Caco-2 (cell line): ENCODE data around the gene SDK2. TPM values are rescaled to one million over a fixed set of nuclear protein-coding genes. Genes with fewer than 3 reads are reported as not detected.

Experiments
- BruUV-seq: library from RNA; stranded (reverse); fragments of 400-500 nt; replicated peaks from 2 replicates; lab custom pipeline; 2021; lab: Mats Ljungman, UMichigan
- CTCF ChIA-PET: fragments of 300-600 bp; sonication (Branson Sonifier 250); formaldehyde crosslinking; loops from one replicate; lab custom pipeline; 2022; ENCODE audit warnings: antibody characterized with exemption; lab: Charles Lee
- POLR2A ChIA-PET: fragments of 300-600 bp; sonication (Branson Sonifier 250); formaldehyde crosslinking; loops from one replicate; lab custom pipeline; 2022; ENCODE audit warnings: antibody characterized with exemption; lab: Charles Lee
- DNase-seq, 2 experiments: peaks; one replicate each; pipeline versions ENCODE4 v3.0.0 to v3.0.0-alpha.2; 2020 to 2022
- H3K27me3 ChIP-seq: replicated peaks from 2 replicates; pipeline ENCODE4 v1.6.0; 2011; ENCODE audit warnings: low read length; ENCODE audit not compliant: control insufficient read depth, insufficient read depth
- H3K36me3 ChIP-seq: 2 replicates; pipeline ENCODE4 v1.5.1; 2011; ENCODE audit warnings: low read length; ENCODE audit not compliant: control insufficient read depth, insufficient read depth
- H3K4me1 ChIP-seq: fragments of 250-450 bp; sonication (Bioruptor Pico); 2 replicates; pipeline ENCODE4 v1.5.1; 2020; ENCODE audit warnings: mild to moderate bottlenecking
- H3K4me3 ChIP-seq: 2 replicates; pipeline ENCODE4 v1.5.1; 2011; ENCODE audit warnings: low read depth, mild to moderate bottlenecking, control low read depth, low read length
- H3K9me3 ChIP-seq: fragments of 250-450 bp; sonication (Bioruptor Pico); 2 replicates; pipeline ENCODE4 v1.5.1; 2020; ENCODE audit warnings: mild to moderate bottlenecking, moderate library complexity
- H3K27ac Mint-ChIP-seq: one replicate; pipeline ENCODE4 v1.8.0; 2022; ENCODE audit warnings: mixed read lengths; ENCODE audit not compliant: unreplicated experiment
- H3K27me3 Mint-ChIP-seq: one replicate; pipeline ENCODE4 v1.8.0; 2022; ENCODE audit warnings: mixed read lengths; ENCODE audit not compliant: insufficient read depth, unreplicated experiment
- H3K36me3 Mint-ChIP-seq: one replicate; pipeline ENCODE4 v1.8.0; 2022; ENCODE audit warnings: mild to moderate bottlenecking, mixed read lengths; ENCODE audit not compliant: insufficient read depth, unreplicated experiment
- H3K4me1 Mint-ChIP-seq: one replicate; pipeline ENCODE4 v1.8.0; 2022; ENCODE audit warnings: low read depth, mixed read lengths; ENCODE audit not compliant: unreplicated experiment
- H3K4me3 Mint-ChIP-seq: one replicate; pipeline ENCODE4 v1.8.0; 2022; ENCODE audit warnings: mild to moderate bottlenecking, moderate library complexity, mixed read lengths; ENCODE audit not compliant: unreplicated experiment
- H3K9me3 Mint-ChIP-seq: one replicate; pipeline ENCODE4 v1.8.0; 2022; ENCODE audit warnings: mixed read lengths; ENCODE audit not compliant: unreplicated experiment
- intact Hi-C: fragments of 100-400 bp; cut with micrococcal nuclease; formaldehyde crosslinking; loops from one replicate; pipeline ENCODE4 v1.10.0; 2022; ENCODE audit not compliant: unreplicated experiment
- total RNA-seq: library from RNA; stranded (reverse); gene quantifications from 2 replicates; pipeline ENCODE4 v1.2.3, GENCODE V29; 2022
- TF ChIP-seq, protein P1 (sequence below), 2 experiments: fragments of 200-600 bp in 1 of 2; IDR thresholded peaks; 1 replicate in 1 of 2; 2 replicates in 1 of 2; pipeline versions ENCODE4 v1.5.1 to v1.8.0; 2011 to 2022; ENCODE audit warnings: antibody characterized with exemption in 1 of 2, control low read depth in 1 of 2, inconsistent platforms in 1 of 2, low read depth in 1 of 2, low read length in 1 of 2, mild to moderate bottlenecking in 1 of 2, moderate library complexity in 1 of 2; ENCODE audit not compliant: insufficient read depth in 1 of 2, severe bottlenecking in 1 of 2, unreplicated experiment in 1 of 2

SDK2 gene
- total RNA-seq, 1 experiment from 2014 or later: 0.09 TPM

DNA sequence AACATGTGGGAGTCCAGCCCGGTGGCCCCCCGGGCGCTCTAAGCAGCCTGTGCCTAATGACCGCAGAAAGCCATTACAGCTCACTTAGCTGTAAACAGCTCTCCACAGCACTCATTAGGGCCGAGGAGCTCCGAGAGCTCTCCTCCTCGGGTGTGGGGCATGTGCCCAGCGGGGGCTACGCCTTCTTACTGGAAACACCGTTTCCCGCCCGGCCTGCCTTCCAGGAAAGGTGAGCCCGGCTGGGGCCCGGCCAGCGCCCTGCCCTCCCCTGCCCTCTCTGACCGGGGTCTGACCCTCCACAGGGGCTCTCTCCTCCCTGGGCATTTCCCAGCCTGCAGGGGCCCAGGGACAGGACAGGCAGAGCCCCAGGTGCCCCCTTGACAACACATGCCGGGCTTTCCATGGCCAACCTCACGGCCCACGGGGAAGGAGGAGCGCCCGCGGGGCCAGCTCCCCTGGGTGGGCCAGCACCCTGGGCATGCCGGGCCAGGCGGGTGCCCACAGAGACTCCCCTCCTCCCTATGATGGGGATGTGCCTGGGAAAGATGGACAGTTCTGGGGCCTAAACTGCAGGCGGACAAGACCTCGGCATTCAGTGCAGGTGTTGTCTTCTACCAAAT is 72.6 kb downstream of the SDK2 start:
- no peak for DNase-seq
- Mint-ChIP-seq H3K27ac (no peak overlapping the region), H3K27me3 (peaks cover 29% of the 10 kb centered on the region), H3K9me3 (no peaks in the 10 kb centered on the region), H3K4me3 (no peak overlapping the region), H3K4me1 (no peaks in the 10 kb centered on the region), H3K36me3 (no peaks in the 10 kb centered on the region)
- ChIA-PET POLR2A (no interaction called here), CTCF (no interaction called here)
- TF ChIP-seq, protein P1, sequence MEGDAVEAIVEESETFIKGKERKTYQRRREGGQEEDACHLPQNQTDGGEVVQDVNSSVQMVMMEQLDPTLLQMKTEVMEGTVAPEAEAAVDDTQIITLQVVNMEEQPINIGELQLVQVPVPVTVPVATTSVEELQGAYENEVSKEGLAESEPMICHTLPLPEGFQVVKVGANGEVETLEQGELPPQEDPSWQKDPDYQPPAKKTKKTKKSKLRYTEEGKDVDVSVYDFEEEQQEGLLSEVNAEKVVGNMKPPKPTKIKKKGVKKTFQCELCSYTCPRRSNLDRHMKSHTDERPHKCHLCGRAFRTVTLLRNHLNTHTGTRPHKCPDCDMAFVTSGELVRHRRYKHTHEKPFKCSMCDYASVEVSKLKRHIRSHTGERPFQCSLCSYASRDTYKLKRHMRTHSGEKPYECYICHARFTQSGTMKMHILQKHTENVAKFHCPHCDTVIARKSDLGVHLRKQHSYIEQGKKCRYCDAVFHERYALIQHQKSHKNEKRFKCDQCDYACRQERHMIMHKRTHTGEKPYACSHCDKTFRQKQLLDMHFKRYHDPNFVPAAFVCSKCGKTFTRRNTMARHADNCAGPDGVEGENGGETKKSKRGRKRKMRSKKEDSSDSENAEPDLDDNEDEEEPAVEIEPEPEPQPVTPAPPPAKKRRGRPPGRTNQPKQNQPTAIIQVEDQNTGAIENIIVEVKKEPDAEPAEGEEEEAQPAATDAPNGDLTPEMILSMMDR (IDR thresholded peaks at IDR 0.05; ENCODE audit: insufficient read depth in 1 of 2, low read depth in 1 of 2, low read length in 1 of 2, severe bottlenecking in 1 of 2, unreplicated experiment in 1 of 2): no peak
- BruUV-seq: no TSS peak
- Histone ChIP-seq H3K9me3 (no peaks in the 10 kb centered on the region), H3K4me3 (no peak overlapping the region), H3K4me1 (no peaks in the 10 kb centered on the region), H3K36me3 (no peaks in the 10 kb centered on the region), H3K27me3 (no peaks in the 10 kb centered on the region; the same call in 1 of the 2 replicates)
- intact Hi-C loops: no loop called here

DNA sequence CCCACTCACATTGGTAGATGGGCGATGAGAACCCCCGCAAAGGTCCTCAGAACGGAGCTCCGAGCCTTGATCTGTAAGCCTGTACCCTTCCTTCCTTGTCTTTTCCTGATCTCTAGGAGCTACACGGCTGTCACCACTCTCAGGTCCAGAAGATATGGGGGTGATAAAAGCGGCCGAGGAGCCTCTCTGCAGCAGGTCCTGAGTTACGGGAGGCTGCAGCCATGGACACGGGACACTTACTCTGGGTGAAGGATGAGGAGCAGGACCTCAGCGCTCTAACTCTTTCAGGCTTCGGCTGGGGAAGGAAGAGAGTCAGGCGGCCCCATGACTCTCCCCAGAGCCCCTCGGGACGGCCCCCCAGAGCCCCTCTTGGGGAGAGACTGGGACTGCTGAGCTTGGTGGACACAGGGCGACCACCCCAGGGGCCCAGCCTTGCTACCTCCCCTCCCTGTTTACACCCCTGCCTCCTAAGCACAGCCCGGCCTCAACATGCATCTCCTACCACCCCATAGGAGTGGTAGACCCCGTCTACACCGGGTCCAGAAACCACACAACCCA is 74.4 kb downstream of the SDK2 start:
- ChIA-PET CTCF (no interaction called here), POLR2A (no interaction called here)
- H3K36me3 ChIP-seq: no peaks in the 10 kb centered on the region
- Mint-ChIP-seq H3K36me3 (no peaks in the 10 kb centered on the region), H3K4me1 (no peaks in the 10 kb centered on the region), H3K27ac (no peak overlapping the region), H3K9me3 (no peaks in the 10 kb centered on the region), H3K4me3 (no peak overlapping the region), H3K27me3 (peaks cover 20% of the 10 kb centered on the region)
- TF ChIP-seq, protein P1 (IDR thresholded peaks at IDR 0.05; ENCODE audit: insufficient read depth in 1 of 2, low read depth in 1 of 2, low read length in 1 of 2, severe bottlenecking in 1 of 2, unreplicated experiment in 1 of 2): no peak
- BruUV-seq: no TSS peak
- no peaks in the 10 kb centered on the region for H3K4me1 ChIP-seq
- no peak for DNase-seq
- H3K27me3 ChIP-seq: no peaks in the 10 kb centered on the region; the same call in 1 of the 2 replicates
- H3K9me3 ChIP-seq: no peaks in the 10 kb centered on the region
- no peak overlapping the region for H3K4me3 ChIP-seq
- intact Hi-C loops: no loop called here

DNA sequence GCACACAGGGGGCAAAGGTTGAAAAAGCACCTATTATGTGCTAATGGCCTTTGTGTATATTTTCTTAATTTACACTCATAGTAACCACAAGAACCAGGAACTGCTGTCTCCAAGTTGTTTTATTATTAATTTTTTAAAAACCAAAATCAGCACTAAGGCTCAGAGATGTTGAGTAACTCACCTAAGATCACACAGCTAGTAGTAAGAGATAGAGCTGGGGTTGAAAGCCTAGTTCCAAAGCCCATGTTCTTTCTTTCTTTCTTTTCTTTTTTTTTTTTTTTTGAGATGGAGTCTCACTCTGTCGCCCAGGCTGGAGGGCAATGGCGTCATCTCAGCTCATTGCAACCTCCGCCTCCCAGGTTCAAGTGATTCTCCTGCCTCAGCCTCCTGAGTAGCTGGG is 75.3 kb downstream of the SDK2 start:
- BruUV-seq: no TSS peak
- TF ChIP-seq, protein P1 (IDR thresholded peaks at IDR 0.05; ENCODE audit: insufficient read depth in 1 of 2, low read depth in 1 of 2, low read length in 1 of 2, severe bottlenecking in 1 of 2, unreplicated experiment in 1 of 2): no peak
- peaks cover 17% of the 10 kb centered on the region for H3K27me3 Mint-ChIP-seq
- no peaks in the 10 kb centered on the region for H3K9me3 Mint-ChIP-seq
- no peaks in the 10 kb centered on the region for H3K4me1 Mint-ChIP-seq
- no peaks in the 10 kb centered on the region for H3K9me3 ChIP-seq
- H3K4me3 Mint-ChIP-seq: no peak overlapping the region
- ChIA-PET CTCF (no interaction called here), POLR2A (no interaction called here)
- no peaks in the 10 kb centered on the region for H3K36me3 ChIP-seq
- no peaks in the 10 kb centered on the region; the same call in 1 of the 2 replicates for H3K27me3 ChIP-seq
- intact Hi-C loops: no loop called here
- no peak overlapping the region for H3K27ac Mint-ChIP-seq
- H3K4me1 ChIP-seq: no peaks in the 10 kb centered on the region
- no peak overlapping the region for H3K4me3 ChIP-seq
- DNase-seq: no peak
- H3K36me3 Mint-ChIP-seq: no peaks in the 10 kb centered on the region
